Islet precursor cell (in vitro differentiated cells): ENCODE results near the gene TMEM258.
A peak's percentile ranks its signal among the peaks of the same experiment; 100 is the strongest.

ENCODE experiments used
- DNase-seq: peaks from one replicate; pipeline ENCODE4 v3.0.0-alpha.2; 2018

The TMEM258 gene

GRCh38 chr11:61794579-61794978 is 2.2 kb upstream of the TMEM258 start:
- DNase-seq, result no peak

GRCh38 chr11:61793829-61794204 is 1.4 kb upstream of the TMEM258 start:
- DNase-seq, result no peak

- no peak for DNase-seq
These were observed 857 bp upstream of the TMEM258 start for GRCh38 chr11:61793083-61793828.

GRCh38 chr11:61791737-61792309 is 576 bp downstream of the TMEM258 start:
- peak; percentile 85 for DNase-seq

- peak; percentile 86 for DNase-seq
These were observed 4.4 kb downstream of the TMEM258 start for GRCh38 chr11:61787928-61788491.

GRCh38 chr11:61785837-61786402 is 6.5 kb downstream of the TMEM258 start:
- DNase-seq, result no peak

GRCh38 chr11:61784506-61784805 is 7.9 kb downstream of the TMEM258 start:
- DNase-seq, result no peak

GRCh38 chr11:61783717-61784505 is 8.5 kb downstream of the TMEM258 start:
- peak; percentile 86 for DNase-seq

- peak; percentile 91 for DNase-seq
These were observed 9.6 kb downstream of the TMEM258 start for GRCh38 chr11:61782841-61783240.

GRCh38 chr11:61782299-61782698 is 10.1 kb downstream of the TMEM258 start:
- DNase-seq, result no peak

GRCh38 chr11:61781585-61781984 is 10.8 kb downstream of the TMEM258 start:
- no peak for DNase-seq

GRCh38 chr11:61780581-61781162 is 11.7 kb downstream of the TMEM258 start:
- DNase-seq, result no peak

GRCh38 chr11:61779666-61780525 is 12.5 kb downstream of the TMEM258 start:
- no peak for DNase-seq

- no peak for DNase-seq
These were observed 13.3 kb downstream of the TMEM258 start for GRCh38 chr11:61778920-61779650.

GRCh38 chr11:61778357-61778886 is 14.0 kb downstream of the TMEM258 start:
- DNase-seq, result no peak

- no peak for DNase-seq
These were observed 14.9 kb downstream of the TMEM258 start for GRCh38 chr11:61777234-61778090.

GRCh38 chr11:61776561-61777075 is 15.8 kb downstream of the TMEM258 start:
- peak; percentile 89 for DNase-seq

GRCh38 chr11:61775606-61776554 is 16.5 kb downstream of the TMEM258 start:
- no peak for DNase-seq

GRCh38 chr11:61775106-61775505 is 17.3 kb downstream of the TMEM258 start:
- no peak for DNase-seq
